Mesodermal cell (in vitro differentiated cells): ENCODE measurements around the gene PAX3.
"Not testable (repeated sequence)": the region's sequence is repeated elsewhere in the genome, so short reads cannot be mapped to it uniquely, and the experiment has no call there.

Experiments used
- H3K27ac ChIP-seq: 2 replicates; pipeline ENCODE4 v1.7.0; 2013; ENCODE audit warnings: mild to moderate bottlenecking, low read depth, low read length, moderate library complexity; ENCODE audit not compliant: severe bottlenecking
- H3K36me3 ChIP-seq: 2 replicates; pipeline ENCODE4 v1.7.1; 2013; ENCODE audit warnings: mild to moderate bottlenecking, low read length, moderate library complexity; ENCODE audit not compliant: control insufficient read depth, insufficient read depth
- H3K4me1 ChIP-seq: one replicate; pipeline ENCODE4 v1.7.1; 2013; ENCODE audit warnings: mild to moderate bottlenecking, low read length; ENCODE audit not compliant: insufficient read depth, control insufficient read depth, poor library complexity, severe bottlenecking
- H3K4me3 ChIP-seq: 2 replicates; pipeline ENCODE4 v1.7.0; 2013; ENCODE audit warnings: low read length, control low read depth, mild to moderate bottlenecking; ENCODE audit not compliant: insufficient read depth, poor library complexity, severe bottlenecking; ENCODE audit errors: extremely low read depth
- H3K9me3 ChIP-seq: 2 replicates; pipeline ENCODE4 v1.7.1; 2013; ENCODE audit warnings: mild to moderate bottlenecking, low read length, moderate library complexity; ENCODE audit not compliant: control insufficient read depth
- WGBS, 2 experiments: methylation state at CpG; one replicate each; pipeline ENCODE4 v1.1.5; 2013; ENCODE audit warnings: missing lambda C conversion rate in 2 of 2; ENCODE audit not compliant: insufficient coverage in 2 of 2; 5-methylcytosine and 5-hydroxymethylcytosine counted together

Gene PAX3

GRCh38 chr2:222169346-222169745 is 129.5 kb downstream of the PAX3 start:
- WGBS, 2 experiments: 74 to 100% methylated on average over 1 to 2 of the region's 4 CpGs
- H3K36me3 ChIP-seq: no peaks in the 10 kb centered on the region
- no peak overlapping the region for H3K27ac ChIP-seq
- no peaks in the 10 kb centered on the region for H3K9me3 ChIP-seq
- H3K4me1 ChIP-seq: no peaks in the 10 kb centered on the region
- no peak overlapping the region for H3K4me3 ChIP-seq

GRCh38 chr2:222167762-222168161 is 131.0 kb downstream of the PAX3 start:
- no peaks in the 10 kb centered on the region for H3K9me3 ChIP-seq
- WGBS, 2 experiments: 97 to 100% methylated on average over 2 to 5 of the region's 8 CpGs
- no peak overlapping the region for H3K27ac ChIP-seq
- H3K4me3 ChIP-seq: no peak overlapping the region
- H3K4me1 ChIP-seq: no peaks in the 10 kb centered on the region
- H3K36me3 ChIP-seq: no peaks in the 10 kb centered on the region

- Histone ChIP-seq H3K36me3 (no peaks in the 10 kb centered on the region), H3K4me1 (peaks cover 9% of the 10 kb centered on the region), H3K27ac (no peak overlapping the region), H3K9me3 (no peaks in the 10 kb centered on the region), H3K4me3 (no peak overlapping the region)
- WGBS, 2 experiments: 20 to 40% methylated on average over 1 to 2 of the region's 5 CpGs
These were observed 137.9 kb downstream of the PAX3 start for GRCh38 chr2:222160944-222161343.

- Histone ChIP-seq H3K27ac (peak overlapping the region; percentile 71), H3K36me3 (no peaks in the 10 kb centered on the region), H3K4me1 (peaks cover 9% of the 10 kb centered on the region), H3K9me3 (no peaks in the 10 kb centered on the region), H3K4me3 (no peak overlapping the region)
- WGBS, 2 experiments: 80% methylated on average over 1 of the region's 2 CpGs; no CpG with 5 or more reads in 1 of the 2 experiments
These were observed 138.7 kb downstream of the PAX3 start for GRCh38 chr2:222160125-222160524.

- Histone ChIP-seq H3K4me3 (no peak overlapping the region), H3K36me3 (no peaks in the 10 kb centered on the region), H3K9me3 (no peaks in the 10 kb centered on the region), H3K27ac (no peak overlapping the region), H3K4me1 (peaks cover 9% of the 10 kb centered on the region)
- WGBS, 2 experiments: 100% methylated on average over 1 to 2 of the region's 4 CpGs
These were observed 139.6 kb downstream of the PAX3 start for GRCh38 chr2:222159221-222159620.

- H3K36me3 ChIP-seq, H3K27ac ChIP-seq, H3K9me3 ChIP-seq, H3K4me1 ChIP-seq, H3K4me3 ChIP-seq: not testable (repeated sequence)
- WGBS, 2 experiments: 83% methylated on average over 1 of the region's 27 CpGs; no CpG with 5 or more reads in 1 of the 2 experiments
These were observed 143.7 kb downstream of the PAX3 start for GRCh38 chr2:222155003-222155664.
